Kidney (tissue), 14 donors: ENCODE results near the gene PPP1CB. TPM values are rescaled to one million over a fixed set of nuclear protein-coding genes. Genes with fewer than 3 reads are reported as not detected.

Experiments used
- DNase-seq, 5 donors: peaks; one replicate each; pipeline ENCODE4 v3.0.0-alpha.2; 2013 to 2020
- FAIRE-seq: peaks from 2 replicates; lab custom pipeline; 2012; peaks lifted over from hg19 to GRCh38; lab: Jason Lieb, UNC
- H3K27ac ChIP-seq, 2 donors: one replicate each; pipeline ENCODE4 v1.7.0; 2013; ENCODE audit warnings: low read depth in 2 of 2, low read length in 2 of 2, inconsistent platforms in 1 of 2
- H3K27me3 ChIP-seq: one replicate; pipeline ENCODE4 v1.7.1; 2013; ENCODE audit warnings: low read length, inconsistent platforms; ENCODE audit not compliant: control insufficient read depth, insufficient read depth
- H3K36me3 ChIP-seq, 3 donors: one replicate each; pipeline versions ENCODE4 v1.7.0 to v1.7.1; 2013; ENCODE audit warnings: low read length in 3 of 3, control low read depth in 1 of 3, inconsistent platforms in 1 of 3; ENCODE audit not compliant: insufficient read depth in 3 of 3, control insufficient read depth in 2 of 3
- H3K4me1 ChIP-seq, 3 donors: one replicate each; pipeline versions ENCODE4 v1.7.0 to v1.7.1; 2013; ENCODE audit warnings: low read length in 3 of 3, inconsistent platforms in 1 of 3, low read depth in 1 of 3; ENCODE audit not compliant: control insufficient read depth in 2 of 3, insufficient read depth in 2 of 3
- H3K4me3 ChIP-seq, 3 donors: one replicate each; pipeline versions ENCODE4 v1.7.0 to v1.8.1; 2013; ENCODE audit warnings: low read length in 3 of 3, control low read depth in 1 of 3, inconsistent platforms in 1 of 3
- H3K9ac ChIP-seq, 3 donors: one replicate each; pipeline versions ENCODE4 v1.7.0 to v1.7.1; 2013; ENCODE audit warnings: low read length in 3 of 3, control low read depth in 1 of 3, inconsistent platforms in 1 of 3
- H3K9me3 ChIP-seq, 3 donors: one replicate each; pipeline versions ENCODE4 v1.7.0 to v1.7.1; 2013; ENCODE audit warnings: low read length in 3 of 3, control low read depth in 1 of 3, inconsistent platforms in 1 of 3; ENCODE audit not compliant: control insufficient read depth in 2 of 3, insufficient read depth in 1 of 3
- CTCF ChIP-seq: IDR thresholded peaks from 3 replicates; pipeline ENCODE4 v1.5.1; 2012; ENCODE audit warnings: mild to moderate bottlenecking, moderate library complexity, borderline replicate concordance; ENCODE audit not compliant: insufficient read depth; ENCODE audit errors: extremely low read depth
- intact Hi-C: fragments of 100-400 bp; cut with DNase I; formaldehyde crosslinking; loops from one replicate; pipeline ENCODE4 v1.11.1; 2022
- polyA plus RNA-seq: library from polyadenylated mRNA; stranded (reverse); fragments of 350-450 nt; fragmentation: Illumina TruSeq; extraction: RNeasy Lipid Tissue Mini Kit (QIAGEN cat#74804); gene quantifications from one replicate; pipeline ENCODE4 v1.2.3, GENCODE V29; 2014; ENCODE audit warnings: low read depth, low replicate concordance; ENCODE audit not compliant: insufficient read depth
- total RNA-seq: library from RNA; stranded (reverse); fragmentation: NEBNext Ultra II Directional; extraction: Animal tissue kit (Norgen Biotek cat#: 25700); gene quantifications from one replicate; pipeline ENCODE4 v1.2.1, GENCODE V29; 2021
- donor health status: control.
- donor health status: control.
- donor health status: control.
- donor health status: control.
- donor health status: control.
- donor health status: DM: yes; HTN: yes; CAD: no.
- donor health status: Normal renal cell carcinoma (clear cell type).

PPP1CB gene
- total and polyA plus RNA-seq, 2 donors from 2014 or later = 63.3 to 358 TPM

GRCh38 chr2:28729698-28730097 lies 21.9 kb upstream of the PPP1CB start:
- FAIRE-seq (no peak), DNase-seq (no peak)
- Histone ChIP-seq H3K4me1 (no peaks in the 10 kb centered on the region), H3K4me3 (no peak overlapping the region), H3K27ac (no peak overlapping the region), H3K36me3 (no peaks in the 10 kb centered on the region), H3K27me3 (no peaks in the 10 kb centered on the region), H3K9me3 (no peaks in the 10 kb centered on the region), H3K9ac (no peak overlapping the region)
- intact Hi-C loops = no loop called here
- no peak for TF ChIP-seq CTCF

- no peaks in the 10 kb centered on the region for H3K4me1 ChIP-seq
- no peak overlapping the region for H3K9ac ChIP-seq
- intact Hi-C loops = no loop called here
- no peaks in the 10 kb centered on the region for H3K36me3 ChIP-seq
- no peaks in the 10 kb centered on the region for H3K27me3 ChIP-seq
- no peak overlapping the region for H3K27ac ChIP-seq
- FAIRE-seq (no peak), DNase-seq (no peak)
- TF ChIP-seq CTCF = no peak
- no peaks in the 10 kb centered on the region for H3K9me3 ChIP-seq
- H3K4me3 ChIP-seq = no peak overlapping the region
Measured at GRCh38 chr2:28730641-28731146, 20.9 kb upstream of the PPP1CB start.

GRCh38 chr2:28735511-28735910 lies 16.1 kb upstream of the PPP1CB start:
- Histone ChIP-seq H3K4me1 (peaks cover 0 to 7% (median 0%) of the 10 kb centered on the region in 3 donors), H3K9ac (no peak overlapping the region), H3K9me3 (peaks cover 0 to 7% (median 4%) of the 10 kb centered on the region in 3 donors), H3K27me3 (no peaks in the 10 kb centered on the region), H3K4me3 (no peak overlapping the region), H3K27ac (peak overlapping the region; percentile 14 to 78), H3K36me3 (no peaks in the 10 kb centered on the region)
- no peak for FAIRE-seq
- no peak for DNase-seq
- TF ChIP-seq CTCF = no peak
- intact Hi-C loops = no loop called here

GRCh38 chr2:28736034-28736433 lies 15.6 kb upstream of the PPP1CB start:
- peak overlapping the region; percentile 14 to 78 for H3K27ac ChIP-seq
- no peak overlapping the region for H3K4me3 ChIP-seq
- TF ChIP-seq CTCF = no peak
- H3K4me1 ChIP-seq = peaks cover 0 to 7% (median 0%) of the 10 kb centered on the region in 3 donors
- no peak overlapping the region for H3K9ac ChIP-seq
- DNase-seq (no peak), FAIRE-seq (peak; percentile 90)
- H3K9me3 ChIP-seq = peaks cover 0 to 7% (median 4%) of the 10 kb centered on the region in 3 donors
- H3K36me3 ChIP-seq = no peaks in the 10 kb centered on the region
- intact Hi-C loops = no loop called here
- H3K27me3 ChIP-seq = no peaks in the 10 kb centered on the region
